ENCODE measurements around the gene KIZ.

Gene KIZ

GRCh38 chr20:21177767-21178166 is 51.9 kb downstream of the KIZ start:
- DNase-seq (ENCODE audit: low spot score), result no peak

- DNase-seq (ENCODE audit: low spot score), result no peak
Observed at GRCh38 chr20:21179757-21180156, 53.9 kb downstream of the KIZ start.

- DNase-seq (ENCODE audit: low spot score), result no peak
Observed at GRCh38 chr20:21180248-21180647, 54.4 kb downstream of the KIZ start.

GRCh38 chr20:21181028-21181427 is 55.1 kb downstream of the KIZ start:
- DNase-seq (ENCODE audit: low spot score), result no peak

- peak; percentile 22 for DNase-seq (ENCODE audit: low spot score)
Observed at GRCh38 chr20:21182832-21183563, 57.1 kb downstream of the KIZ start.

- peak; percentile 36 for DNase-seq (ENCODE audit: low spot score)
Observed at GRCh38 chr20:21183722-21184121, 57.8 kb downstream of the KIZ start.

GRCh38 chr20:21184819-21185218 is 58.9 kb downstream of the KIZ start:
- DNase-seq (ENCODE audit: low spot score), result no peak

GRCh38 chr20:21185849-21186248 is 60.0 kb downstream of the KIZ start:
- no peak for DNase-seq (ENCODE audit: low spot score)

- DNase-seq (ENCODE audit: low spot score), result no peak
Observed at GRCh38 chr20:21189761-21190523, 64.1 kb downstream of the KIZ start.

- DNase-seq (ENCODE audit: low spot score), result no peak
Observed at GRCh38 chr20:21190869-21191268, 65.0 kb downstream of the KIZ start.

GRCh38 chr20:21191839-21192238 is 66.0 kb downstream of the KIZ start:
- DNase-seq (ENCODE audit: low spot score), result no peak

GRCh38 chr20:21202259-21202658 is 76.4 kb downstream of the KIZ start:
- no peak for DNase-seq (ENCODE audit: low spot score)

- DNase-seq (ENCODE audit: low spot score), result no peak
Observed at GRCh38 chr20:21203088-21203656, 77.3 kb downstream of the KIZ start.

- no peak for DNase-seq (ENCODE audit: low spot score)
Observed at GRCh38 chr20:21206584-21206983, 80.7 kb downstream of the KIZ start.

- DNase-seq (ENCODE audit: low spot score), result peak; percentile 55
Observed at GRCh38 chr20:21208999-21209398, 83.1 kb downstream of the KIZ start.

- no peak for DNase-seq (ENCODE audit: low spot score)
Observed at GRCh38 chr20:21209668-21210067, 83.8 kb downstream of the KIZ start.

GRCh38 chr20:21213691-21214090 is 87.8 kb downstream of the KIZ start:
- DNase-seq (ENCODE audit: low spot score), result no peak

GRCh38 chr20:21214431-21214830 is 88.5 kb downstream of the KIZ start:
- DNase-seq (ENCODE audit: low spot score), result no peak

- no peak for DNase-seq (ENCODE audit: low spot score)
Observed at GRCh38 chr20:21219686-21220085, 93.8 kb downstream of the KIZ start.

- no peak for DNase-seq (ENCODE audit: low spot score)
Observed at GRCh38 chr20:21224217-21224616, 98.3 kb downstream of the KIZ start.

GRCh38 chr20:21225215-21225947 is 99.5 kb downstream of the KIZ start:
- no peak for DNase-seq (ENCODE audit: low spot score)

- DNase-seq (ENCODE audit: low spot score), result no peak
Observed at GRCh38 chr20:21228511-21228910, 102.6 kb downstream of the KIZ start.

GRCh38 chr20:21229163-21229562 is 103.3 kb downstream of the KIZ start:
- DNase-seq (ENCODE audit: low spot score), result no peak
